Gastrocnemius medialis (tissue), 4 donors: Measurements from ENCODE around the gene PYY.

Source experiments
- CTCF ChIP-seq, 5 experiments: fragments of 450-650 bp in 3 of 5; fragments of 200-600 bp in 2 of 5; sonication (generic) in 2 of 5; IDR thresholded peaks in 4 of 5; conservative IDR thresholded peaks in 1 of 5; 1 replicate in 4 of 5; 2 replicates in 1 of 5; pipeline ENCODE4 v1.5.1; 2016 to 2019; ENCODE audit warnings: antibody characterized with exemption in 5 of 5, mild to moderate bottlenecking in 3 of 5, moderate library complexity in 3 of 5
- POLR2A ChIP-seq, 2 donors: fragments of 450-650 bp; IDR thresholded peaks; one replicate each; pipeline ENCODE4 v1.6.1; 2017; ENCODE audit warnings: antibody characterized with exemption in 2 of 2, mild to moderate bottlenecking in 2 of 2, moderate library complexity in 2 of 2

DNA sequence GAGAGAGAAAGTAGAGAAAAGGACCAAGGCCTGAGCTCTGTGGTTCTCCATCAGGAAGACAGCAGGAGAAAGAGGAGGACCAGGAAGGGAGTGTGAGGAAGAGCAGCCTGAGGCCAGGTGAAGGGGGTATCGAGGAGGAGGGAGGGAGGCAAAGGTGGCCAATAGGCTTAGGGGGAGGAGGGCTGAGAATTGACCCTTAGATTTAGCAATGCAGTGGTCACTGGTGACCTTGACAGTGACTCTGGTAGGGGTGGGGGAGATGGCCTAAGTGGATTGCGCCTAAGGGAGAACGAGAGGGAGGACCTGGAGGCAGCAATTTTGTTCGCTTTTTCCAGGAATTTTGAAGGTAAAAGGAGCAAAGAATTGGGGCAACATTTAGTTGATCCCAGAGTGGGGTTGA is 45.3 kb upstream of the PYY start:
- no peak for TF ChIP-seq CTCF (IDR thresholded peaks at IDR 0.05 in 4 of 5, conservative IDR thresholded peaks at IDR 0.05 in 1 of 5)
- TF ChIP-seq POLR2A (IDR thresholded peaks at IDR 0.05), result no peak
